H1 (cell line): Measurements from ENCODE around the gene OXSR1. TPM values are rescaled to one million over a fixed set of nuclear protein-coding genes. Genes with fewer than 3 reads are reported as not detected.

Experiments
- CBX5 ChIP-seq: fragments of 300-800, 300-1000 bp; sonication (generic); IDR thresholded peaks from 2 replicates; pipeline ENCODE4 v1.7.1; 2016; ENCODE audit warnings: antibody characterized with exemption, low read length, low read depth
- NANOG ChIP-seq: IDR thresholded peaks from 2 replicates; pipeline ENCODE4 v1.6.1; 2011; ENCODE audit warnings: low read length, low read depth, mild to moderate bottlenecking, inconsistent platforms; ENCODE audit not compliant: insufficient read depth, poor library complexity, severe bottlenecking
- TCF12 ChIP-seq: IDR thresholded peaks from 2 replicates; pipeline ENCODE4 v1.6.1; 2011; ENCODE audit warnings: low read depth, mild to moderate bottlenecking, low read length
- TEAD4 ChIP-seq: IDR thresholded peaks from 2 replicates; pipeline ENCODE4 v1.6.1; 2012; ENCODE audit warnings: low read depth, low read length, inconsistent platforms, mixed read lengths
- polyA plus RNA-seq, 7 experiments: library from polyadenylated mRNA; depleted of rRNA in 3 of 7; stranded (reverse) in 5 of 7; unstranded in 2 of 7; fragments of >200 nt in 5 of 7; fragments of 200-250 nt in 2 of 7; gene quantifications; 1 replicate in 5 of 7; 2 replicates in 1 of 7; 4 replicates in 1 of 7; pipeline versions ENCODE4 v1.2.1 to v1.2.3, GENCODE V29; 2011 to 2013; ENCODE audit warnings: missing spikeins in 2 of 7, mixed read lengths in 2 of 7
- total RNA-seq: library from RNA; stranded (reverse); fragmentation: NEBNext Ultra II Directional; extraction: Animal tissue kit (Norgen Biotek cat#: 25700); gene quantifications from 2 replicates; pipeline ENCODE4 v1.2.1, GENCODE V29; 2021

The OXSR1 gene
- total and polyA plus RNA-seq, 2 of the 8 experiments (the other 6 are each of a cell fraction or from before 2014, with no cell fraction given), result 25.1 to 47.0 TPM

GRCh38 chr3:38148311-38148882 is 16.9 kb upstream of the OXSR1 start (continued):
- no peak for TF ChIP-seq TEAD4
- TF ChIP-seq TCF12, result no peak
- no peak for TF ChIP-seq CBX5
- TF ChIP-seq NANOG, result no peak
